Hepatic stellate cell (primary cell): Measurements from ENCODE around the gene BPI.
"Not testable (repeated sequence)": the region's sequence is repeated elsewhere in the genome, so short reads cannot be mapped to it uniquely, and the experiment has no call there.

ENCODE experiments used
- DNase-seq: peaks from one replicate; pipeline ENCODE4 v3.0.0; 2011; ENCODE audit warnings: low spot score

The BPI gene

DNA sequence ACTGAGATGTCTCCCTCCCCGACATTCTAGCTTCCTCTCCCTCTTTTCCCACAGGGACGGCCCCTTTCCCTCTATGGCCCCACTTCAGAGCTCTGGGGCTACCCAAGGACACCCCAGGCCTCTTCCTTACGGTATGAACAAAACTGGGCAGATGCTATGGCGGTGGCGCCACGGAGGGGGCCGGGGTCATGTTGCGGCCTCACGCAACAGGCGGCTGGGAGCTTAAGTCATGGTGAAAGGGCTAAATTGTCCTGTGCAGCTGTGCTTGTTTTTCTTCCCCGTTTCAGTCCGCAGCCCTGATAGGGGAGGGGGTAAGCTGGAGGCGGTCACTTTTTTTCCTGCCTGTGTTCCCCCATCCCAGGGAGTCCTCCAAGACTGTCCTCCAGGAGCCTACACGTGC, 25.8 kb upstream of the BPI start:
- DNase-seq, result no peak

DNA sequence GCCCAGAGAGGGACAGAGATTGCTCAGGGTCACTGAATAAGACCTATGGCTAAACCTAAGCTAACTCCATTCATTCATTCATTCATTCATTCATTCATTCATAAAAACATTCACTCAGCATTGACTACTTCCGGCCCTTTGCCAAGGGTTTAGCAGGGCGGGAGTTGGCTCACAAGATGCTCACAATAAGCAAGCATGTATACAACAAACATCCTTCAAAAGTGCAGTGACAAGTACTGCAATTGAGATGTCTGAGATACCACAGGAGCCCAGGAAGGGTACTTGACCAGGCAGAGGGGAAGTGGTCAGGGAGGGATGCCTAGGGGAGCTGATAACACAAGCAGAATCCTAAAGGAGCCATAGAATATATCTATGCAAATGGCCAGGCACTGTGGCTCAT, 25.2 kb upstream of the BPI start:
- no peak for DNase-seq

DNA sequence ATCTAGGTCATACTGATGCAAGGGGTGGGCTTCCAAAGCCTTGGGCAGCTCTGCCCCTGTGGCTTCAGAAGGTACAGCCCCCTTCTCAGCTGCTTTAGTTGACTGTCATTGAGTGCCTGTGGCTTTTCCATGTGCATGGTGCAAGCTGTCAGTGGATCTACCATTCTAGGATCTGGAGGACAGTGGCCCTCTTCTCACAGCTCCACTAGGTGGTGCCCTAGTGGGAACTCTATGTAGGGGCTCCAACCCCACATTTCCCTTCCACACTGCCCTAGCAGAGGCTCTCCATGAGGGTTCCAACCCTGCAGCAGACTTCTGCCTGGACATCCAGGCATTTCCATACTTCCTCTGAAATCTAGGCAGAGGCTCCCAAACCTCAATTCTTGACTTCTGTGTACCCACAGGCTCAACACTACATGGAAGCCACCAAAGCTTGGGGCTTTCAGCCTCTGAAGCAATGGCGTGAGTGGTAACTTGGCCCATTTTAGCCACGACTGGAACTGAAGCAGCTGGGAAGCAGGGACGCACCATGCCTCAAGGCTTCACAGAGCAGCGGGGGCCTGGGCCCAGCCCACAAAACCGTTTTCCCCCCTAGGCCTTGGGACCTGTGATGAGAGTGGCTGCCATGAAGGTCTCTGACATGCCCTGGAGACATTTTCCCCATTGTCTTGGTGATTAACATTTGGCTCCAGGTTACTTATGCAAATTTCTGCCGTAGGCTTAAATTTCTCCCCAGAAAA, 22.6 kb upstream of the BPI start:
- not testable (repeated sequence) for DNase-seq

DNA sequence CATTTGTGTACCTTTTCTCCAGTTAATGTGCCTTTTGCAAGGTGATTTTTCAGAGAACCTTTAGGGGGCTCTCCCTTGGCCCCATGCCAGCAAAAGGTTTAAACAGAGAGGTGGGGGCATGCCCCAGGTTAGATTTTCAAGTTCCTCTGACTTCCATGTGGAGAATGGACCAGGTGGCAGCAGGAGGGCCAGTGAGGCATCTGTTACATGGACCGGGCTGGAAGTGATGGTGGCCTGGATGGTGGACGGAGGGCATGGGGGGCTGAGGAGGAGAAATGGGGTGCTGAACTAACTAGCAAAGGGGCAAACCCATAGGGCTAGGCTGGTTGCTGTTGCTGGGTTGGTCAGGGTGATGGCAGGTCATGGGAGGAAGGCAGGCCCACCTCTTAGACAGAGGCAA, 20.7 kb upstream of the BPI start:
- no peak for DNase-seq

DNA sequence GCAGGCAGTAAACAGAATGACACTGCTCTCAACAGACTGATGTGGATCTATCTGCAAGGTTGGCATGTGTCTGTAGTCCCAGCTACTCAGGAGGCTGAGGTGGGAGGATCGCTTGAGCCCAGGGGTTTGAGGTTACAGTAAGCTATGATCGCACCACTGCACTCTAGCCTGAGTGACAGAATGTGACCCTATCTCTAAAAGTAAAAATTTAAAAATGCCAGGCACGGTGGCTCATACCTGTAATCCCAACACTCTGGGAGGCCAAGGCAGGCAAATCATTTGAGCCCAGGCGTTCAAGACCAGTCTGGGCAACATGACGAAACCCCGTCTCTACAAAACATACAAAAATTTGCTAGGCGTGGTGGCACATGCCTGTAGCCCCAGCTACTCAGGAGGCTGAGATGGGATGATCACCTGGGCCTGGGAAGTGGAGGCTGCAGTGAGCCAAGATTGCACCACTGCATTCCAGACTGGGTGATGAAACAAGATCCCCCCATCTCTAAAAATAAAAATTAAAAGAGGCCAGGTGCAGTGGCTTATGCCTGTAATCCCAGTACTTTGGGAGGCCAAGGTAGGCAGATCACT, 19.8 kb upstream of the BPI start:
- DNase-seq, result not testable (repeated sequence)

DNA sequence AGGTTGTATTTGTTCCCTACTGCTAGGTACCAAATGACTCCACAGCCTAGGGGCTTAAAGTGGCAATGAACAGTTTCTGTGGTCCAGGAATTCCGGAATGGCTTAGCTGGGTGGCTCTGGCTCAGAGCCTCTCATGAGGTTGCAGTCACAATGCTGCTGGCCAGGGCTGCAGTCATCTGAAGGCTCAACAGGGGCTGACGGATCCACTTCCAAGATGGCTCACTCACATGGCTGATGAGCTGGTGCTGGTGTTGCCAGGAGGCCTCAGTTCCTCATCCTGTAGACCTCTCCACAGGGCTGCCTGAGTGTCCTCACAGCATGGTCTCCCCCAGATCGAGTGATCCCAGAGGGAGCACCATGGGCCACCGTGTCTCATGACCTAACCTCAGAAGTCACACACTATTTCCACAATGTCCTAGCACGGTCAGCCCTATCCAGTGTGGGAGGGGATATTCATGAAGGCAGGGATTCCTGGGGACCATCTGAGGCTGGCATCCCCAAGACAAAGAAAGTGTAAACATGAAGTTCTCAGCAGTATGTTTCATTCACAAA, 19.0 kb upstream of the BPI start:
- DNase-seq, result no peak

DNA sequence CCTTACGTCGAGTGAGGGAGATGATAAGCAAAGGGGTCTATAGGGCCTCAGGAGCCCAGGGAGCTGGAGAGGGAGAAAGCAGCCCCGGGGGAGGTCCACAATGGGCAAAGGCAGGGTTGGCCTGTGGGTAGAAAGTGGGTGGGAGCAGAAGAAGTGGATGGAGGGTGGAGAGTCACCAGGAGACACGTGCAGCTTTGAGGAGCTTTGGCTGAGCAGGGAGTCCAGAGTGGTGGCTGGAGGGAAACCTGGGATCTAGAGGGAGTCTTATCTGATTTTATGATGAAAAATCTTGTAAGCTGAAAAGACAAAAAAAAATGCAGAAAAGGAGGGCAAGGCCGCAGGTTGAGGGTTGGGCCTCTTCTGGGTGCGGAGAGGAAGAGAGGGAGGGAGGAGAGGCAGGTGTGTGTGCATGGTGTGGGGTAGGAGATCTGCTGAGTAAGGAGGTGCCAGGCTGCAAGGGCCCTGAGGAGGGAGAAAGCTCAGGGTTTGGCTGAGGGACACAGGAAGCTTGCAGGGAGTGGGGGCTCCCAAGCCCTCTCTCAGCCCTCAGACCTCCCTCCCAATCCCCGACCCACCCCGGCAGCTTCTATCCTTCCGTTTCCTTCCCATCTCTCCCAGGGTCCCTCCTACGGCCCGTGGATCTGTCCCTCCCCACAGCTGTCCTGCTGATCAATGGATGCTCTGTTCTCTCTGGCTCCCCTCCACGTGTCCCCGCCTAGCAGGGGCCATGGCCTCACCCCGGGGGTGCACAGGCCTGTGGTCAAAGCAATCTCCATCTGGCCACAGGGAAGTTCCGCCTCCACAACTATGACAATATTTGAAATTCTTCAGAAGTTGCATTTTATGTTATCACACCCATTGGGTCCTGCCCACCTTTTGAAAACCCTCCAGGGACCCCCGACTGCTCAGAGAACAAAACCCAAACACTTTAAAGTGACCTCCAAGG, 17.1 kb upstream of the BPI start:
- no peak for DNase-seq

DNA sequence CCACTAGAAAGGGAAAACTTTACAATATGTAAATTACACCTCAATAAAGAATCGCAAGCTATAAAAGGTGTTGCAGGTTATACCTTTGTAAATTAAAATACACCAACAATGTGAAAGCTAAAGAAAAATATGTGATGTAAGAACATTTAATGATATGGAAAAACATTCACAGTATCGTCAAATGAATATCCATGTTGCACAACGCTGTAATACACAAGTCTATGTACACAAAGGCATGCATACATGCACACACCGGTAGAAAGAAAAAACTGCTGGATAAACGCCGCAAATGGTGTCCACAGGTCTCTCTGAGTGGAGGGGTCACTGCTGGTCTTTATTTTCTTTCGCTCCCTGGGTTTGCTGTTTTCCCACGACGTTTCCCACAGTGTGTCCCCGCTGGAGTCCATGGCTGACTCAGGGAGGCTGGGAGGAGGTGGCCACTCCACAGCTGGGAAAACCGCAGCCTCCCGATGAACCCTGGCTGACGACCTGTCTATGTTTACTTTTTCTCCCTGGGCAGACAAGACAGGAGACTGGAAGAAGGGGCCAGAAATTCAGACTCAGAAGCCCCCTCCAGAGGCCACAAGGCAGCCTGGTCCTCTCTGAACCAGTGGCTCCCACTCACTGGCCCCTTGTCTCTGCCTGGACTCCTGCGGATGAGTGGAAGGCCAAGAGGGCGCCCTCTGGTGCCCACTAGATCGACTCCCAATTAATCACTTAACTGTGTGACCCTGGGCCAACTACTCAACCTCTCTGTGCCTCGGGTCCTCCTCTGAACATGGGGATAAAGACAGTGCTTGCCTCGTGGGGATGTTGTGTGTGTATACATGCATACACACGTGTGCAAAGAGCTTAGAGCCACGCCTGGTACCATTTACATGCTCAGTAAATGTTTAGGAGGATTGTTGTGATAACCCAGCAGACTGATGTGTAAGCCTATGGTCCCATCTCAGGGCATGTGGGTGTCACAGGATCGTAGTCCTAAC, 12.8 kb upstream of the BPI start:
- DNase-seq, result peak; percentile 90

DNA sequence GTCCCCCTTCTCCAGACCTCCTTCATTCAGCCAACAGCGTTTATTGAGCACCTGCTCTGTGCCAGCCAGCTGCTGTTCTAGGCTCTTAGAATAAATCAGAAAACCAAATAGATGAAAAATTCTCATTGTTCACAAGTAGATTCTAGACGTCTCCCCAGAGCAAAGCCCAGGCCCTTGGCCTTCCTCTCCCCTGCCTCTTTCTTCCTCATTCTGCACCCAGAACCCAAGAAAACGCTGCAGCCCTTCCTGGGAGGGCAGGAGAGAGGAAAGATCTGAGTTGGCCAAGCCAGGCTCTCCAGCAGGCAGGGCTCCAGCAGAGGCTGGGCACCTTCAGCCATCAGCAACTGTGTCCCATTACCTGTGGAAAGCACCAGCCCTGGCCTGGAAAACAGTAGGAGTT, 12.0 kb upstream of the BPI start:
- no peak for DNase-seq

DNA sequence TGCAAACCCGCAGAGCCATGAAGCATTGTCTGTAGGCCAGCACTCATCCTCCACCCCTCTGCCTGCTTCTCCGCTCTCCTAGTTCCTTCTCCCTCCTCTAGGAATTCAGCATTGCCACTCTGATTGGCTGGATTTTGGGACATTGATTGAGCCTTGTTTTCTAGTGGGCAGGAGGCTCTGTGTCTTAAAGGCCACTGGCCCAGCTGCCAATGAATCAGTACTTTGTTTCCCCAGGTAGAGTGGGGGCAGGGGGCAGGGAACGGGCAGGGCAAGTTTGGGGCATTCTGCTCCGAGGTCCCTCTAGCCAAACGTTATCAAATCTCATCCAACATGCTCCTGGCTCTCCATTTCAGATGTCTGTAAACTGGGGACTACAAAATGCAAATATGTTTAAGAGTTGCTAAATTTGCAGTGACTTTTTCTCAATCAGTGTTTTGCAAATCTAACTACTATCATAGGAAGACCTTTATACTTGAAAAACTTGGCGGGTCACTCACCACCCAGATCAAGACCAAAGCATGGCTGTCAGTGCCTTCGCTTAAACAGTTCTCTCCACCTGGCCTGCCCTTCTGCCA, 10.4 kb upstream of the BPI start:
- DNase-seq, result no peak

DNA sequence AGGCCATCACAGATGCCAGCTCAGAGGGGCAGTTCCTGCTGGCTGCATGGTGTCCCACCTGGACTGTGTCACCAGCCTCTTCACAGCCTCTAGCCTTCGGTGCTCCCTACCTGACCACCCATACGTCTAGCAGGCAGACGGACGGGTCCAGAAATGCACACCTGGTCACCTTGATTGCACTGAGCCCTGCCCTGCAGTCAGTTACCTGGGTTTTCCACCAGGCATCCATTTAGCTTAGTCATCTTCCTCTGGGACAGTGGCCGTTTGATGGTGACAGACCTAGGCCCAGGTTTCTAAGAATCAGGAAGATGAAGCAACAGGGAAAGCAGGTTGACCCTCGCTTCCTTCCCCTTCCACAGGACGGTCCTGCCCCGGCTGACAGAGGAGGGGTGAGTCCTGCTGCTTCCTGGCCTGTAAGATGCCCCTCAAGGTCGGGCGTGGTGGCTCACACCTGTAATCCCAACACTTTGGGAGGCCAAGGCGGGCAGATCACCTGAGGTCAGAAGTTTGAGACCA, 9.8 kb upstream of the BPI start:
- no peak for DNase-seq

DNA sequence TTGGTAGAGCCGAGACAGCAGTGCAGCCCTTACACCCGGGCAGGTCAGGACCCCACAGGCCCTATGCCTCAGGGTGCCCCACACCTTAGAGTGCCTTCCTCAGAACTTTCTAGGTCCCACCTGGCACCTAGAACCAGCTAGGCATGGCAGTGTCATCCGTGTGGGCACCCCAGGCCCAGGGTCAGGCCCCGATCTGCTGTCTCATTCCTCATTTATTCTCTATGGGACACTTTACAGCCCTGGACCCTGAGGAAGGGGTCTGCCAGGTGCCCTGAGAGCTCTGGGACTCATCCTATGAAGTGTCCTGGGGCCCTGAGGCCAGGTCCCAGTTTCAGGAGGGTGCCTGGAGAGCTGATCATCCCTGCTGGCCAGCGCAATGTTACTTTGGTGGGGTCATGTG, 8.1 kb upstream of the BPI start:
- no peak for DNase-seq

DNA sequence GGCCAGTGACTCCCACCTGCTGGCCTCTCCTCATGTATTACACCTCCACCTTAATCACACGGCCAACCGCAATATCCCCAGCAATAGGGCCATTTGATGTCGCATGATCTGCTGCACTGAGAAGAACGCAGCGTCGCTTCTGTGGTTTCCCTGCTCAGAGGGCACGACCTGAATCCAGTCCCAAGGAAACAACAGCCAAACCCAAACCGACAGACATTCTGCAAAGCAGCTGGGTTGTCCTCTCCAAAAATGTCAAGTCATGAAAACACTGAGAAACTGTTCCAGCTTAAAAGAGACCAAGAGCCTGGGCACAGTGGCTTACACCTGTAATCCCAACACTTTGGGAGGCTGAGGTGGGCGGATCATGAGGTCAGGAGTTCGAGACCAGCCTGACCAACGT, 7.5 kb upstream of the BPI start:
- DNase-seq, result no peak

DNA sequence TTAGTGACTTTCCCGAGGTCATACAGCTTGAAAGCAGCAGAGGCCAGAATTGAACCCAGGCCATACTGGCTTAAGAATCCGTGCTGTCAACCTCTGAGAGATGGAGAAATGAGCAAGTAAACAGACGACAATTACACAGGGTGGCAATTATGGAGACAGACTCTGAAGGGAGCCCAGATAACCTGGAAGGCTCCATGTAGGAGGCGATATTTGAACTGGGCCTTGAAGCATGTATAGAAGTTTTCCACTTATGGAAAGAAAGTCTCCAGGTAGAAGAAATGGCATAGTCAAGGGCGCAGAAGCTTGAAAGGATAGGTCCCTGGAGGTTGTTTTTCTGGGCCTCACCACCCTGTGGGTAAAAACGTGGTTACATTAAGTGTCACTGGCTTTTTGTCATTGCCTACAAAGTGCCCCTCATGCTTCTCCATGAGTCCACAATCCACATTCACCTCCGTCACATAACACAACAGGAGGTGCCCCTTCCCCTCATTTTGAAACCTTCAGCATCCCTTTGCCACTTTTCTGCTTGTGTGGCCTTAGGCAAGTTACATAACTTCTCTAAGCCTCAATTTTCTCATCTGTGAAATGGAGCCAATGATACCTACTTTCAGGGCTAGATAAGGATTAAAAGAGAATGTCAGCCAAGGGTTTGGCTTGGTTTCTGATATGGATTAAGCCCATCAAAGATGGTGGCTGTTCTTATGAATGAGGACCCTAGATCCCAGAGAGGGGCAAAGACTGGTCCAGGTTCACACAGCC, 5.9 kb upstream of the BPI start:
- DNase-seq, result no peak

DNA sequence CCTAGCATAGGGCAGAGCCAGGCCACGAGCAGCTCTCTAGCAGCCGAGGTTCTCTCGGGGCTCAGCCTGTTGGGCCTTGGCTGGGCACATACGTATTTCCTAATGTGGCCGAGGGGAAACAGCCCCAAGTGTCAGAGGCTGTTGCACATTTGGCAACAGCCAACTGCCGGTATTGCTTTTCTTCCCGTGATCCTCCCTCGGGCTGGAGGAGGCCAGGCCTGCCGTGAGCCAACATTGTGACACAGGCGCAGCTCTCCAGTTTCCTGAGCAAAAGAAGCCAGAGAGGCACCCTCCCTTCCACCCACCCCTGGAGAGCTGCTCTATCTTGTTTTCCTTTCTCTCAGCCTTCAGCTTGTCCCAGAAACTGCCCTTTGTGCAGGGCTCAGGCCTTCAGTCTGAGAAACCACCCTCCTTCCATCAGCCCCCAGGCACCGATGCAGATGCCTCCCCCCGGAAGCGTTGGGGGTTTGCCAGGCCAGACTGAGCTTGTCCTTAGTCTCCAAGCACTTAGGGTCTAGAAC, 5.1 kb upstream of the BPI start:
- no peak for DNase-seq

DNA sequence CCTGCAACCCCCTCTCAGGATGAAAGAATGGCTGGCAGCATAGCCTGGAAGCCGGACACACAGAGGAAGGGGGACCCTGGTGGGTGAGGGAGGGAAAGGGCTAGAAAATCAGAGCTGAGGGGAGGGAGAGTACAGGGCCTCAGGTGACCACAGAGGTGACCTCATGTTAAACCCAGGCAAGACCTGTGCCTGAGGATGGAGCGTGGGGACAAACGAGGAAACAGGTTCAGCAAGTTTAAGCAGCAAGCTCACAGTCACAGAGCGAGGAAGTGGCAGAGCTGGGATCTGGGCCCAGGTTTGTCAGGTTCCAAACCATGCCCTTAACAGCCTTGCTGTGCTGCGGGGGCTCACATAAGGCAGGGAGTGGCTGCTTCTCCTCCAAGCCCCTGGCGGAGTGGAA, 4.0 kb upstream of the BPI start:
- DNase-seq, result no peak

DNA sequence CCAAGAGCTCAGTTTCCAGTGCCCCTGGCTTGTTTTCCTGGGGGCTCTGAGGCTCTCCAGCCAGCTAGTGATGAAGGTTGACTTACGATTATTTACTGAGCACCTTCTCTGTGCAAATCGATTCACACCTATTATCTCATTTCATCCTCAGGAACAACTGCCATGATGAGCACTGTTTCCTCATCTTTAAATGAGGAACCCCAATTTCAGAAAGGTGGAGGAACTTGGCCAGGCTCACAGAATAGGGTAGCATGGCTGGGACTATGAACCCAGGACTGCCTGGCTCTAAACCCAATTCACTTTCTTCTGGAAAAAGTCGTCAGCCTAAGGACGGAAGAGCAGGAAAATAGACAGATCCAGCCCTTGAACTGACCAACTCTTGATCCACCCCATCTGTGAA, 3.5 kb upstream of the BPI start:
- DNase-seq, result no peak

DNA sequence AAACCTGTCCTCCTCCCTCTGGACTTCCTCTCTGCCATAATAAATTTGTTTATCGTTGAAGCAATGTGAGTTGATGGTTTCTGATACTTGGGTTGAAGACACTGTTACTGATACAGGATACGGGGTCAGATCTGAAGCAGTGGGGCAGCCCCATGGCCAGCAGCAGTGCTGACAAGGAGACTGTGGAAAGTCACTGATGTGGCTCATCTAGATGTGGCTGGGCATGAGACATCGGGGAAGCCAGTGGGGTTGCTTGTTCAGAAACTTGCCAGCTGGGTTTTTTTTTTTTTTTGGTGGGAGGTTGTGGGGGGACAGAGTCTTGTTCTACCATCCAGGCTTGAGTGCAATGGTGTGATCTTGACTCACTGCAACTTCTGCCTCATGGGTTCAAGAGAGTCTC, 2.6 kb upstream of the BPI start:
- no peak for DNase-seq

DNA sequence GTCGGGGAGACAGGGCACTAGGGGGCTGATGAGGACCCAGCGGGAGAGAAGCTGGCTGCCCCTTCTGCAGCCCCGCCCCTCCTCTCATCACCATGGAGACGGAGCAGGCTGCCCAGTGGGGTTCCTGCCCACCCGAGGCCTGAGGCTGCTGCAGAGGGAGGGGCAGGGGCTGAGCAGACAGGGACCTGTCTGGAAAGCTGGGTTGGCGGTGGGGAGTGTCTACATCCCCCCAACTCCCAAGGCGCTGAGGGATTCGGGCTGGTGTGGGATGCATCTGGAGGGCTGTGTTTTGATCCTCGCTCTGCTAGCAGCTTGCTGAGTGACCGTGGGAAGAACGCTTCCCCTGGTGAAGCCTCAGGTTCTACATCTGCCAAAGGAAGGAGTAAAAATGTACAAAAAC, 1.2 kb upstream of the BPI start:
- DNase-seq, result no peak

DNA sequence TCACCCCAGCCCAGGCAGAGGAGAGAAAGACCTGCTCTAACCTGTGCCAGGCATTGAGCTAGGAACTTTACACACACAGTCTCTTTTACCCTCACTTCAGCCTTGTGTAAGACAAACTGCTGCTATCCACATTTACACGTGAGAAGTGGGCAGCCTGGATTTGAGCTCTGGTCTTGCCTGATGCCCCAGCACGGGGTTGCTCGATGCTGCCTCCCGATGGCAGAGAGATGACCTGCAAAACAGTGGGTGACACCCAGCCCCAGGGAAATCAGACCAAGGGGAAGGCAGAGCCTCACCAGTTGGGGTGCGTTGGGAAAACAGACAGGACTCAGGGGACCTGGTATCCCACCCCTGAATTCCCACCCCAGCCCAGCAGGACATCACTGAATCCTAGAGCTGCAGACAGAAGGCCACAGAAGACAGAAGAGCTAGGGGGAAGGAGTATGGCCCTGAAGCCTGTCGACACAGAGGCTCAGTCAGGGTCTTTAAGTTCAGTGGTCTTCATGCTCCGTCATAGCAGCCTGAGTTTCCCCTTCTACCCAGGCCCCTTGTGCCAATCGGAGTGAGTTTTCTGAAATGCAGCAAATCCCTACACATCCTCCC, 990 bp downstream of the BPI start:
- peak; percentile 41 for DNase-seq
